Measurements from ENCODE around the gene CSK.
A peak's percentile ranks its signal among the peaks of the same experiment; 100 is the strongest.

The CSK gene

GRCh38 chr15:74773329-74773728, 8.6 kb upstream of the CSK start:
- Histone ChIP-seq H3K4me3 (ENCODE audit: low read length) (no peak overlapping the region), H3K79me2 (ENCODE audit: low read length) (peaks cover 43% of the 10 kb centered on the region), H3K4me2 (ENCODE audit: low read length) (peak overlapping the region; percentile 62), H3K9me3 (ENCODE audit: insufficient read depth, low read length) (no peaks in the 10 kb centered on the region), H3K27ac (ENCODE audit: low read length) (peak overlapping the region; percentile 97), H3K9ac (ENCODE audit: low read length) (peak overlapping the region; percentile 87; the same call in 1 of the 2 replicates), H3K36me3 (replicated peaks; ENCODE audit: low read depth, low read length) (peaks cover 2% of the 10 kb centered on the region), H4K20me1 (ENCODE audit: insufficient read depth, low read length) (no peaks in the 10 kb centered on the region), H3K4me1 (ENCODE audit: low read length) (peaks cover 80% of the 10 kb centered on the region), H3K27me3 (ENCODE audit: low read depth, low read length) (no peaks in the 10 kb centered on the region), H2AFZ (ENCODE audit: low read depth, low read length) (no peak overlapping the region)
- TF ChIP-seq, protein P1, sequence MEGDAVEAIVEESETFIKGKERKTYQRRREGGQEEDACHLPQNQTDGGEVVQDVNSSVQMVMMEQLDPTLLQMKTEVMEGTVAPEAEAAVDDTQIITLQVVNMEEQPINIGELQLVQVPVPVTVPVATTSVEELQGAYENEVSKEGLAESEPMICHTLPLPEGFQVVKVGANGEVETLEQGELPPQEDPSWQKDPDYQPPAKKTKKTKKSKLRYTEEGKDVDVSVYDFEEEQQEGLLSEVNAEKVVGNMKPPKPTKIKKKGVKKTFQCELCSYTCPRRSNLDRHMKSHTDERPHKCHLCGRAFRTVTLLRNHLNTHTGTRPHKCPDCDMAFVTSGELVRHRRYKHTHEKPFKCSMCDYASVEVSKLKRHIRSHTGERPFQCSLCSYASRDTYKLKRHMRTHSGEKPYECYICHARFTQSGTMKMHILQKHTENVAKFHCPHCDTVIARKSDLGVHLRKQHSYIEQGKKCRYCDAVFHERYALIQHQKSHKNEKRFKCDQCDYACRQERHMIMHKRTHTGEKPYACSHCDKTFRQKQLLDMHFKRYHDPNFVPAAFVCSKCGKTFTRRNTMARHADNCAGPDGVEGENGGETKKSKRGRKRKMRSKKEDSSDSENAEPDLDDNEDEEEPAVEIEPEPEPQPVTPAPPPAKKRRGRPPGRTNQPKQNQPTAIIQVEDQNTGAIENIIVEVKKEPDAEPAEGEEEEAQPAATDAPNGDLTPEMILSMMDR (IDR thresholded peaks at IDR 0.05; ENCODE audit: low read depth, low read length): no peak
- TF ChIP-seq EZH2phosphoT487 (IDR thresholded peaks at IDR 0.05; ENCODE audit: low read depth): no peak

- Histone ChIP-seq H3K4me3 (ENCODE audit: low read length) (no peak overlapping the region), H3K79me2 (ENCODE audit: low read length) (peaks cover 48% of the 10 kb centered on the region), H4K20me1 (ENCODE audit: insufficient read depth, low read length) (no peaks in the 10 kb centered on the region), H2AFZ (ENCODE audit: low read depth, low read length) (no peak overlapping the region), H3K9ac (ENCODE audit: low read length) (peak overlapping the region; percentile 87), H3K27ac (ENCODE audit: low read length) (peak overlapping the region; percentile 97), H3K4me2 (ENCODE audit: low read length) (peak overlapping the region; percentile 62), H3K9me3 (ENCODE audit: insufficient read depth, low read length) (no peaks in the 10 kb centered on the region), H3K36me3 (replicated peaks; ENCODE audit: low read depth, low read length) (peaks cover 2% of the 10 kb centered on the region), H3K27me3 (ENCODE audit: low read depth, low read length) (no peaks in the 10 kb centered on the region), H3K4me1 (ENCODE audit: low read length) (peaks cover 83% of the 10 kb centered on the region)
- no peak for TF ChIP-seq EZH2phosphoT487 (IDR thresholded peaks at IDR 0.05; ENCODE audit: low read depth)
Observed at GRCh38 chr15:74773731-74774252, 8.1 kb upstream of the CSK start.

- Histone ChIP-seq H3K27ac (ENCODE audit: low read length) (peak overlapping the region; percentile 97), H3K4me3 (ENCODE audit: low read length) (peak overlapping the region; percentile 27), H3K9me3 (ENCODE audit: insufficient read depth, low read length) (no peaks in the 10 kb centered on the region), H2AFZ (ENCODE audit: low read depth, low read length) (no peak overlapping the region), H3K79me2 (ENCODE audit: low read length) (peaks cover 61% of the 10 kb centered on the region), H3K27me3 (ENCODE audit: low read depth, low read length) (no peaks in the 10 kb centered on the region), H3K4me1 (ENCODE audit: low read length) (peaks cover 96% of the 10 kb centered on the region), H3K9ac (ENCODE audit: low read length) (peak overlapping the region; percentile 87), H3K36me3 (replicated peaks; ENCODE audit: low read depth, low read length) (peaks cover 10% of the 10 kb centered on the region), H3K4me2 (ENCODE audit: low read length) (peak overlapping the region; percentile 62), H4K20me1 (ENCODE audit: insufficient read depth, low read length) (no peaks in the 10 kb centered on the region)
- TF ChIP-seq, protein P1 (IDR thresholded peaks at IDR 0.05; ENCODE audit: low read depth, low read length): no peak
- TF ChIP-seq EZH2phosphoT487 (IDR thresholded peaks at IDR 0.05; ENCODE audit: low read depth): no peak
Observed at GRCh38 chr15:74775132-74775562, 6.7 kb upstream of the CSK start.

DNA sequence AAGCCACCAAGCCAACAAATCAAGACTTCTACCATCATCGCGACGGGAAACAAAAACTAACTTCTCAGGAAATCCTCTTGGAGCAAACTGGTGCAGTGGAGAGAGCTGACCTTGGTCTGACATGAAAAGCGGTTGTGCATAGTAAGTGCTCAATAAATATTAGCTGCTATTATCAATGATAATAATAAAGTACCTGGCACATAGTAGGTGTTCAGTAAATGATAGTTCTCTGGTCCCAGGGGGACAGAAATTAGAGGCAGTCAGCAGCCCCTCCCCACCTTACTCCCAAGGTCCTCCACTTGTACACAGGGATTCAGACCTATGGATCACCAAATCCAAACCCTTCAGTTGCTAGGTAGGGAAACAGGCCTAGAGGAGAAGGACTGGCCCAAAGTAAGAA, 6.0 kb upstream of the CSK start:
- Histone ChIP-seq H3K36me3 (replicated peaks; ENCODE audit: low read depth, low read length) (peaks cover 10% of the 10 kb centered on the region), H3K27me3 (ENCODE audit: low read depth, low read length) (no peaks in the 10 kb centered on the region), H2AFZ (ENCODE audit: low read depth, low read length) (no peak overlapping the region), H4K20me1 (ENCODE audit: insufficient read depth, low read length) (no peaks in the 10 kb centered on the region), H3K79me2 (ENCODE audit: low read length) (peaks cover 69% of the 10 kb centered on the region), H3K9me3 (ENCODE audit: insufficient read depth, low read length) (no peaks in the 10 kb centered on the region), H3K4me3 (ENCODE audit: low read length) (no peak overlapping the region), H3K27ac (ENCODE audit: low read length) (peak overlapping the region; percentile 97), H3K4me1 (ENCODE audit: low read length) (peaks cover 98% of the 10 kb centered on the region), H3K4me2 (ENCODE audit: low read length) (peak overlapping the region; percentile 62), H3K9ac (ENCODE audit: low read length) (peak overlapping the region; percentile 87)
- TF ChIP-seq, protein P1 (IDR thresholded peaks at IDR 0.05; ENCODE audit: low read depth, low read length): no peak
- no peak for TF ChIP-seq EZH2phosphoT487 (IDR thresholded peaks at IDR 0.05; ENCODE audit: low read depth)
